Transverse colon (tissue), 4 donors: ENCODE data around the gene BSG. TPM values are rescaled to one million over a fixed set of nuclear protein-coding genes. Genes with fewer than 3 reads are reported as not detected.
"Not testable (repeated sequence)": the region's sequence is repeated elsewhere in the genome, so short reads cannot be mapped to it uniquely, and the experiment has no call there.

Experiments used
- DNase-seq: peaks from one replicate; pipeline ENCODE4 v3.0.0-alpha.2; 2019
- H3K27ac ChIP-seq, 4 donors: fragments of 200-600 bp; sonication (generic); 2 replicates each; pipeline ENCODE4 v1.5.1; 2016 to 2018; ENCODE audit warnings: inconsistent platforms in 4 of 4
- H3K27me3 ChIP-seq: fragments of 200-600 bp; sonication (generic); 2 replicates; pipeline ENCODE4 v1.5.1; 2017; ENCODE audit warnings: inconsistent platforms
- H3K36me3 ChIP-seq, 4 donors: fragments of 200-600 bp; sonication (generic); 2 replicates each; pipeline ENCODE4 v1.5.1; 2017 to 2019; ENCODE audit warnings: inconsistent platforms in 4 of 4
- H3K4me1 ChIP-seq, 4 donors: fragments of 200-600 bp; sonication (generic); 2 replicates each; pipeline ENCODE4 v1.5.1; 2017 to 2020; ENCODE audit warnings: inconsistent platforms in 4 of 4
- H3K4me3 ChIP-seq, 4 donors: fragments of 200-600 bp; sonication (generic); 1 replicate in 1 of 4; 2 replicates in 3 of 4; pipeline versions ENCODE4 v1.5.1 to v1.6.1; 2017 to 2019; ENCODE audit warnings: inconsistent platforms in 4 of 4
- H3K9me3 ChIP-seq, 2 donors: fragments of 200-600 bp; sonication (generic); 2 replicates each; pipeline ENCODE4 v1.5.1; 2017 to 2019; ENCODE audit warnings: inconsistent platforms in 2 of 2
- EP300 ChIP-seq: sonication (generic); formaldehyde crosslinking; IDR thresholded peaks from one replicate; pipeline ENCODE4 v1.6.1; 2017; ENCODE audit warnings: antibody characterized with exemption, low read depth
- POLR2A ChIP-seq: fragments of 450-650 bp; IDR thresholded peaks from one replicate; pipeline ENCODE4 v1.6.1; 2016; ENCODE audit warnings: antibody characterized with exemption, mild to moderate bottlenecking, moderate library complexity
- POLR2AphosphoS5 ChIP-seq, 3 donors: sonication (generic); formaldehyde crosslinking; IDR thresholded peaks; one replicate each; pipeline ENCODE4 v1.6.1; 2016; ENCODE audit warnings: antibody characterized with exemption in 3 of 3
- WGBS, 2 donors: methylation state at CpG; one replicate each; pipeline ENCODE4 v1.1.5; 2018; ENCODE audit warnings: low coverage in 1 of 2; 5-methylcytosine and 5-hydroxymethylcytosine counted together
- in situ Hi-C, 4 donors: fragments of 200-750 bp; cut with MboI; loops; one replicate each; pipeline versions ENCODE4 v1.15.0 to v1.15.1; 2017; ENCODE audit warnings: low sequenced_read_pairs in 3 of 4, low pct_ligation_motif_present in 1 of 4, low pct_unique_long_range_greater_than_20kb in 1 of 4
- intact Hi-C: fragments of 100-400 bp; cut with DNase I; formaldehyde crosslinking; loops from one replicate; pipeline ENCODE4 v1.15.1; 2023; ENCODE audit warnings: low total_unique reads
- total RNA-seq, 4 donors: library from RNA; depleted of rRNA; stranded (reverse); fragments of >200 nt; gene quantifications; one replicate each; pipeline ENCODE4 v1.1.0, GENCODE V29; 2016
- TF ChIP-seq, protein P1 (sequence below), 5 experiments: fragments of 200-600 bp in 3 of 5; fragments of 450-650 bp in 2 of 5; sonication (generic) in 3 of 5; IDR thresholded peaks; 1 replicate in 2 of 5; 2 replicates in 3 of 5; pipeline ENCODE4 v1.5.1; 2016 to 2017; ENCODE audit warnings: antibody characterized with exemption in 5 of 5, inconsistent platforms in 3 of 5, mild to moderate bottlenecking in 2 of 5, moderate library complexity in 1 of 5

Gene BSG
- total RNA-seq, 4 donors from 2014 or later, result 909 to 2,228 (median 1,224) TPM

DNA sequence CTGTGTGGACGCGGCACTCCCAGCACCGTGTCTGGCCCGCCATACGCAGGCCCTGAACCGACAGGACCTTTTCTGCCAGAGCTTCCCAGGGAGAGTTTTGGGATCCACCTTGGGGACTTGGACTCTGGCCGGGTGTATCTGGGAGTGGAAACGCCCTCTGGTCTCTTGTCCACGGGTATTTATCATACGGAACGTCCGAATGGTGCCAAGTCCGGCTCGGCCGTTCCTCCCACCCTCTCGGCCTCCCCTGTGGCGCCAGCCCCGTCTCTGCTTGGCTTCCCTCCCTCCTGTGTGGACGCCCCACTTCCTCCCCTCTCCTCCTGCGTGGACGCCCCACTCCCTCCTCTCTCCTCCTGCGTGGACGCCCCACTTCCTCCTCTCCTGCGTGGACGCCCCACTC is 29.4 kb downstream of the BSG start:
- H3K9me3 ChIP-seq, result no peaks in the 10 kb centered on the region
- intact Hi-C loops (no loop called here), in situ Hi-C loops (no loop called here)
- no peaks in the 10 kb centered on the region for H3K36me3 ChIP-seq
- no peak overlapping the region for H3K27ac ChIP-seq
- no peak for TF ChIP-seq EP300
- TF ChIP-seq, protein P1, sequence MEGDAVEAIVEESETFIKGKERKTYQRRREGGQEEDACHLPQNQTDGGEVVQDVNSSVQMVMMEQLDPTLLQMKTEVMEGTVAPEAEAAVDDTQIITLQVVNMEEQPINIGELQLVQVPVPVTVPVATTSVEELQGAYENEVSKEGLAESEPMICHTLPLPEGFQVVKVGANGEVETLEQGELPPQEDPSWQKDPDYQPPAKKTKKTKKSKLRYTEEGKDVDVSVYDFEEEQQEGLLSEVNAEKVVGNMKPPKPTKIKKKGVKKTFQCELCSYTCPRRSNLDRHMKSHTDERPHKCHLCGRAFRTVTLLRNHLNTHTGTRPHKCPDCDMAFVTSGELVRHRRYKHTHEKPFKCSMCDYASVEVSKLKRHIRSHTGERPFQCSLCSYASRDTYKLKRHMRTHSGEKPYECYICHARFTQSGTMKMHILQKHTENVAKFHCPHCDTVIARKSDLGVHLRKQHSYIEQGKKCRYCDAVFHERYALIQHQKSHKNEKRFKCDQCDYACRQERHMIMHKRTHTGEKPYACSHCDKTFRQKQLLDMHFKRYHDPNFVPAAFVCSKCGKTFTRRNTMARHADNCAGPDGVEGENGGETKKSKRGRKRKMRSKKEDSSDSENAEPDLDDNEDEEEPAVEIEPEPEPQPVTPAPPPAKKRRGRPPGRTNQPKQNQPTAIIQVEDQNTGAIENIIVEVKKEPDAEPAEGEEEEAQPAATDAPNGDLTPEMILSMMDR (IDR thresholded peaks at IDR 0.05), result no peak
- TF ChIP-seq POLR2A, result no peak
- TF ChIP-seq POLR2AphosphoS5 (IDR thresholded peaks at IDR 0.05), result no peak
- no peaks in the 10 kb centered on the region for H3K4me1 ChIP-seq
- whole genome bisulfite sequencing, 2 donors, result 79 to 83% methylated on average over 16 to 25 of the region's 25 CpGs
- no peak for DNase-seq
- H3K4me3 ChIP-seq, result no peak overlapping the region
- peaks cover 13% of the 10 kb centered on the region for H3K27me3 ChIP-seq

DNA sequence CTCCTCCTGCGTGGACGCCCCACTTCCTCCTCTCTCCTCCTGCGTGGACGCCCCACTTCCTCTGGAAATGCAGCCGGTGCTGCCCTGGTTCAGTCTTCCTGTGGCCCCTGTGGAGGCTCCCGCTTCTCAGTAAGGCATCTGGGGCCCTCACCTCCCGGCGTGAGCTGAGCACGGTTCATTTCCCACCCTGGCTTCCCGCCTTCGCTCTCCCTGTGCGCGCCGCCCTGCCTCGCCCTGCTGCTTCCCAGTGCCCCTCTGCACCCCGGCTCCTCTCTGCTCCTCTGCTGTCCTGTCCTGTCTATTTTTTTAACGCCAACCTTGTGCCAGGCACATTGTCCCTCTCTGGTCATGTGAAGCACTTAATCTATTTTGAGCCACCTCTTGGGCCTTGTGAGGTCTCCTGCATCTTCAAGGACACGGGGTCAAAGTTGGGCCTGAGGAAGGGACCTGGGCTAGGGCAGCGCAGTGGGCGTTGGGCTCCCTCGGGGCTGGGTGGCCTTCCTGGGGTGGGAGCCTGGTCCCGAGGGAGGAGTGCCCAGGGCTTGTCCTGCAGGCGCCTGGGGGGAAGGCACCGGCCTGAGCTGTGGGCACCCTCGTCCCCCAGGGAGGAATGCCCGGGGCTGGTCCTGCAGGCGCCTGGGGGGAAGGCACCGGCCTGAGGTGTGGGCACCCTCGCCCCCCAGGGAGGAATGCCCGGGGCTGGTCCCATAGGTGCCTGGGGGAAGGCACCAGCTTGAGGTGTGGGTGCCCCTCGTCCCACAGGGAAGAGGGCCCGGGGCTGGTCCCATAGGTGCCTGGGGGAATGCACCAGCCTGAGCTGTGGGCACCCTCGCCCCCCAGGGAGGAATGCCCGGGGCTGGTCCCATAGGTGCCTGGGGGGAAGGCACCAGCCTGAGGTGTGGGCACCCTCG is 30.2 kb downstream of the BSG start:
- Histone ChIP-seq H3K4me3 (no peak overlapping the region), H3K27ac (no peak overlapping the region), H3K36me3 (no peaks in the 10 kb centered on the region), H3K27me3 (peaks cover 7% of the 10 kb centered on the region), H3K9me3 (no peaks in the 10 kb centered on the region), H3K4me1 (no peaks in the 10 kb centered on the region)
- intact Hi-C loops, result no loop called here
- TF ChIP-seq EP300 (no peak), POLR2AphosphoS5 (IDR thresholded peaks at IDR 0.05) (no peak), POLR2A (no peak)
- TF ChIP-seq, protein P1 (IDR thresholded peaks at IDR 0.05), result no peak
- in situ Hi-C loops, result no loop called here
- no peak for DNase-seq
- 74 to 81% methylated on average over 13 to 33 of the region's 35 CpGs for WGBS, 2 donors

DNA sequence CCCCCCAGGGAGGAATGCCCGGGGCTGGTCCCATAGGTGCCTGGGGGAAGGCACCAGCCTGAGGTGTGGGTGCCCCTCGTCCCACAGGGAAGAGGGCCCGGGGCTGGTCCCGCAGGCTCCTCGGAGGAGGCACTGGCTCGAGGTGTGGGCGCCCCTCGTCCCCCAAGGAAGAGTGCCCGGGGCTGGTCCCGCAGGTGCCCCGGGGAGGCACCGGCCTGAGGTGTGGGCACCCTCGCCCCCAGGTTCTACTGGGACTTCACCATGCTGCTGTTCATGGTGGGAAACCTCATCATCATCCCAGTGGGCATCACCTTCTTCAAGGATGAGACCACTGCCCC is 30.9 kb downstream of the BSG start:
- H3K27ac ChIP-seq, H3K36me3 ChIP-seq, intact Hi-C loops, H3K27me3 ChIP-seq, in situ Hi-C loops, H3K4me3 ChIP-seq, H3K4me1 ChIP-seq, H3K9me3 ChIP-seq, DNase-seq: not testable (repeated sequence)
- WGBS, 2 donors, result 76% methylated on average over 12 of the region's 13 CpGs; no CpG with 5 or more reads in 1 of the 2 donors

DNA sequence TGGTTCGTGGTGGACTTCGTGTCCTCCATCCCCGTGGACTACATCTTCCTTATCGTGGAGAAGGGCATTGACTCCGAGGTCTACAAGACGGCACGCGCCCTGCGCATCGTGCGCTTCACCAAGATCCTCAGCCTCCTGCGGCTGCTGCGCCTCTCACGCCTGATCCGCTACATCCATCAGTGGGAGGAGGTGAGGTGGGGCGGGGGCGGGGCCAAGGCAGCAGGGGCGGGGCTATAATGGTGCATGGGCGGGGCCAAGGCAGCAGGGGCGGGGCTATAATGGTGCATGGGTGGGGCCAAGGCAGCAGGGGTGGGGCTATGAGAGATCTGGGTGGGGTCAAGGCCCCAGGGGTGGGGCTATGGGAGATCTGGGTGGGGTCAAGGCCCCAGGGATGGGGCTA is 31.4 kb downstream of the BSG start:
- not testable (repeated sequence) for DNase-seq, H3K9me3 ChIP-seq
- 91% methylated on average over 18 of the region's 20 CpGs; no CpG with 5 or more reads in 1 of the 2 donors for WGBS, 2 donors

DNA sequence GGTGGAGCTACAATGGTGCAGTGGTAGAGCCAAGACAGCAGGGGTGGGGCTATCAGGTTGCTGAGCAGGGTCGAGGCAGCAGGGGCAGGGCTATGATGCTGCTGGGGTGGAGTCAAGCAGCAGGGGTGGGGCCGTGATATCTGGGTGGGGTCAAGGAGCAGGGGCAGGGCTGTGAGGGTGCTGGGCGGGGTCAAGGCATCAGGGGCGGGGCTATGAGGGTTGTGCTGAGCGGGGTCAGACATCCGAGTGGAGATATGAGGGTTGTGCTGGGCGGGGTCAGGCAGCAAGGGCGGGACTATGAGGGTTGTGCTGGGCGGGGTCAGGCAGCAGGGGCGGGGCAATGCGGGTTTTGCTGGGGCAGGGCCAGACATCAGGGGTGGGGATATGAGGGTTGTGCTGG is 32.0 kb downstream of the BSG start:
- no peak overlapping the region for H3K27ac ChIP-seq
- DNase-seq, result no peak
- 52% methylated on average over 11 of the region's 11 CpGs; no CpG with 5 or more reads in 1 of the 2 donors for WGBS, 2 donors
- peaks cover 0 to 3% (median 0%) of the 10 kb centered on the region in 4 donors for H3K4me1 ChIP-seq
- H3K36me3 ChIP-seq, result no peaks in the 10 kb centered on the region
- in situ Hi-C loops, result no loop called here
- TF ChIP-seq EP300 (no peak), POLR2AphosphoS5 (IDR thresholded peaks at IDR 0.05) (no peak), POLR2A (no peak)
- TF ChIP-seq, protein P1 (IDR thresholded peaks at IDR 0.05), result no peak
- intact Hi-C loops, result no loop called here
- no peaks in the 10 kb centered on the region for H3K9me3 ChIP-seq
- peaks cover 8% of the 10 kb centered on the region for H3K27me3 ChIP-seq
- no peak overlapping the region for H3K4me3 ChIP-seq

More for the DNA sequence above, 31.4 kb downstream of the BSG start:
- intact Hi-C loops, H3K27ac ChIP-seq, H3K4me1 ChIP-seq, H3K27me3 ChIP-seq, H3K36me3 ChIP-seq, H3K4me3 ChIP-seq, in situ Hi-C loops: not testable (repeated sequence)

DNA sequence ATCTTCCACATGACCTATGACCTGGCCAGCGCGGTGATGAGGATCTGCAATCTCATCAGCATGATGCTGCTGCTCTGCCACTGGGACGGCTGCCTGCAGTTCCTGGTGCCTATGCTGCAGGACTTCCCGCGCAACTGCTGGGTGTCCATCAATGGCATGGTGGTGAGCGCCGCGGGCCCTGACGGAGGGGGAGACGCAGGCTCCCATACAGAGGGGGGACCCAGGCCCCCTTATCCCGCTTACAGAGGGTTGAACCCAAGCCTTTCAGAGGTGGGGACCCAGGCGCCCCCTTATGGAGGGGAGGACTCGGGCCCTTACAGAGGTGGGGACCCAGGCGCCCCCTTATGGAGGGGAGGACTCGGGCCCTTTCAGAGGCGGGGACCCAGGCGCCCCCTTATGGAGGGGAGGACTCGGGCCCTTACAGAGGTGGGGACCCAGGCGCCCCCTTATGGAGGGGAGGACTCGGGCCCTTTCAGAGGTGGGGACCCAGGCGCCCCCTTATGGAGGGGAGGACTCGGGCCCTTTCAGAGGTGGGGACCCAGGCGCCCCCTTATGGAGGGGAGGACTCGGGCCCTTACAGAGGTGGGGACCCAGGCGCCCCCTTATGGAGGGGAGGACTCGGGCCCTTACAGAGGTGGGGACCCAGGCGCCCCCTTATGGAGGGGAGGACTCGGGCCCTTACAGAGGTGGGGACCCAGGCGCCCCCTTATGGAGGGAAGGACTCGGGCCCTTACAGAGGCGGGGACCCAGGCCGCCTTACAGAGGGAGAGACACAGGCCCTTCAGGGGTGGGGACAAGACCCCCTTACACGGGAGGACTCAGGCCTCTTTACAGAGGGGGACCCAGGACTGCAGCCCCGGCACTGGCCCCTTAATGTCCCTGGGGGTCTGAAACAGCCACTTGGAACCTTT is 32.9 kb downstream of the BSG start:
- DNase-seq, H3K27ac ChIP-seq, in situ Hi-C loops, intact Hi-C loops, H3K36me3 ChIP-seq, H3K4me3 ChIP-seq, H3K9me3 ChIP-seq: not testable (repeated sequence)
- Histone ChIP-seq H3K4me1 (peaks cover 0 to 11% (median under 1%) of the 10 kb centered on the region in 4 donors), H3K27me3 (peaks cover 18% of the 10 kb centered on the region)
- WGBS, 2 donors, result 81% methylated on average over 20 of the region's 34 CpGs; no CpG with 5 or more reads in 1 of the 2 donors
